SK-N-MC (cell line): Measurements from ENCODE around the gene TMEM145.

Source experiments
- EZH2 ChIP-seq: fragments of 200-600 bp; sonication (generic); IDR thresholded peaks from one replicate; pipeline ENCODE4 v1.6.1; 2017; ENCODE audit warnings: antibody characterized with exemption
- FOXP2 ChIP-seq: optimal IDR thresholded peaks from 2 replicates; pipeline ENCODE3; 2011; ENCODE audit warnings: mild to moderate bottlenecking, moderate library complexity; ENCODE audit not compliant: insufficient read depth; ENCODE audit errors: extremely low read length, control extremely low read depth
- POLR2AphosphoS5 ChIP-seq: IDR thresholded peaks from 2 replicates; pipeline ENCODE4 v1.6.1; 2012; ENCODE audit warnings: mild to moderate bottlenecking, low read depth, low read length, borderline replicate concordance

DNA sequence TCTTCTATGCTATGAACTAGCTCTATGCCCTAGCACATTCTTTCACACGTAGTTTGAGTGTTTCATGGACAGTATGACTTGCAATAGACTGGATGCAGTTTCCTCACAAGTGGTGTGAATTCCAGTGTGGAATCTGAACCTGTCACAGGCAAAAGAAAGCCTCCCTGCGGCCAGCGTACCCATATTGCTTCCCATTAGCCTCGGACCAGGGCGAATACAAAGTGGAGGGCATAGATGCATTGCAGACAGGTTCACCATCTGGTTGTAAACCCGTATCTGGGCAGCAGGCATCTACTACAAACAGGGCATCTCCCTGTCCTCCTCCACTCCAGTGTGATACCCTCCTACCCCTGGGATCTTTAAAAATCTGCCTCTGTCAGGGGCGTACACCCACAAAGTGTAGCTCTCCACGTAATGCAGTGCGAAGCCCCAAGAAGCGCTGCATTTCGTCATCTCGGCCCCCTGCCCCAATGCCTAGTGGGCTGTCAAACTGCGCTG lies 45.4 kb upstream of the TMEM145 start:
- TF ChIP-seq EZH2 (no peak), POLR2AphosphoS5 (no peak), FOXP2 (no peak)
